SJSA1 (cell line): ENCODE results near the gene HMX2. TPM values are rescaled to one million over a fixed set of nuclear protein-coding genes. Genes with fewer than 3 reads are reported as not detected.
A peak's percentile ranks its signal among the peaks of the same experiment; 100 is the strongest.

Experiments used
- DNase-seq, 2 experiments: peaks; one replicate each; pipeline ENCODE4 v3.0.0-alpha.2; 2015 to 2020; ENCODE audit warnings: low spot score in 2 of 2, low read depth in 1 of 2
- H3K27ac ChIP-seq: fragments of 250-450 bp; sonication (Bioruptor Pico); 2 replicates; pipeline ENCODE4 v1.5.1; 2020; ENCODE audit warnings: mild to moderate bottlenecking, moderate library complexity
- H3K27me3 ChIP-seq: fragments of 250-450 bp; sonication (Bioruptor Pico); replicated peaks from 2 replicates; pipeline ENCODE4 v1.5.1; 2020; ENCODE audit warnings: mild to moderate bottlenecking, moderate library complexity
- H3K36me3 ChIP-seq: fragments of 250-450 bp; sonication (Bioruptor Pico); 2 replicates; pipeline ENCODE4 v1.5.1; 2020; ENCODE audit warnings: mild to moderate bottlenecking
- H3K4me1 ChIP-seq: fragments of 250-450 bp; sonication (Bioruptor Pico); replicated peaks from 2 replicates; pipeline ENCODE4 v1.6.1; 2021; ENCODE audit warnings: mild to moderate bottlenecking
- H3K4me3 ChIP-seq: fragments of 250-450 bp; sonication (Bioruptor Pico); 2 replicates; pipeline ENCODE4 v1.5.1; 2020; ENCODE audit warnings: mild to moderate bottlenecking
- H3K9me3 ChIP-seq: fragments of 250-450 bp; sonication (Bioruptor Pico); replicated peaks from 2 replicates; pipeline ENCODE4 v1.5.1; 2020; ENCODE audit warnings: mild to moderate bottlenecking
- total RNA-seq: library from RNA; depleted of rRNA; stranded (reverse); fragments of >200 nt; shearing (Covaris generic); gene quantifications from 2 replicates; pipeline ENCODE4 v1.2.3, GENCODE V29; 2014

The HMX2 gene
- total RNA-seq, 1 experiment from 2014 or later, result 0.61 TPM

- Histone ChIP-seq H3K36me3 (peaks cover 20% of the 10 kb centered on the region), H3K4me3 (no peak overlapping the region), H3K27me3 (peaks cover 48% of the 10 kb centered on the region), H3K27ac (no peak overlapping the region), H3K9me3 (peaks cover 8% of the 10 kb centered on the region; the same call in 1 of the 2 replicates), H3K4me1 (peaks cover 34% of the 10 kb centered on the region)
- DNase-seq, result no peak
These were observed 3.2 kb downstream of the HMX2 start for GRCh38 chr10:123150986-123151736.

DNA sequence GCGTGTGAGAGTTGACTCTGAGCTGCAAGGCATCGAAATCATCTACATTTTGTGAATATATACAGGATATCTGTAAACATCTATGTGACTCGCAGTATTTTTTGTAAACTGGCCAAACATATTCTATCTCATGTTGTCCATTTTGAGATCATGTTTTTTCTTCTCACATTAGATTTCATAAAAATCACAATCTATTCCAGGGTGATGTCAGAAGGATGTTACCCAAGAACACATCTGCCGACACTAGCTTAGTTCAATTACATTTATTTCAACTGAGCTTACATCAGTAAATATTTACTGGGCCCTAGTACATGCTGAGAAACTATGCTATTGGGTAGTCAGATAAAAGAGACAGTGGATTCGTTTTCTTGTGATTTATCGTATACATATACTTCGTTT, 3.8 kb downstream of the HMX2 start:
- H3K4me3 ChIP-seq, result no peak overlapping the region
- H3K27ac ChIP-seq, result no peak overlapping the region
- peaks cover 8% of the 10 kb centered on the region; the same call in 1 of the 2 replicates for H3K9me3 ChIP-seq
- DNase-seq, result no peak
- H3K27me3 ChIP-seq, result peaks cover 45% of the 10 kb centered on the region
- H3K4me1 ChIP-seq, result peaks cover 38% of the 10 kb centered on the region
- H3K36me3 ChIP-seq, result peaks cover 25% of the 10 kb centered on the region

DNA sequence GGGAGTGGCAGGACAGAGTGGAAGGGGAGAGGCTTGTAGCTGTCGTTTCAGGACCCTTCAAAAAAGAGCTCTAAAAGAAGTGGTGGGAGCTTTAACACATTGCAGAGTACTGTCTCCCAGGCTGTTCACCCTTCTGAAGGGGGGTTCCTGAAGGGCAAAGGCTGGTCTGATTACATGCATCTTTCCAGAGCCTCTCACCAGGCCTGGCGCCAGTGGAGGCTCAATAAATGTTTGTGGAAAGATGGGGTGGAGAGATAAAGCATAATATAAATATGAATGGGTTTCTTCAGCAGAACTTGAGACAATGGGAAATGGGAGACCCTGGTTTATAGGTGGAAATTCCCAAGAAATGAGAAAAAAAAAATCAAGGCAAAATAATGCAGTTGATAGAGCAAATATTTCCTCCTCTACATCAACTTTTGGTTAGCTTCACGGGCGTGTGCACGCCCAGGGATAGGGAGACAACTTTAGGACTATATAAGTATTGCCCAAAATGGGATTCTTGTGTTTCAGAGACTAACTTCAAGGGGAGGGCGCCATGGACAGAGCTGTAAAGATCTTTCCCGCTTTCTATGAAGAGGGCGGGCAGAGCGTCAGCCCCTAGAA, 5.7 kb downstream of the HMX2 start:
- peaks cover 44% of the 10 kb centered on the region for H3K36me3 ChIP-seq
- peaks cover 6% of the 10 kb centered on the region; the same call in 1 of the 2 replicates for H3K9me3 ChIP-seq
- peak overlapping the region; percentile 27; the same call in 1 of the 2 replicates for H3K27ac ChIP-seq
- peaks cover 45% of the 10 kb centered on the region for H3K4me1 ChIP-seq
- no peak for DNase-seq
- no peak overlapping the region for H3K4me3 ChIP-seq
- peaks cover 26% of the 10 kb centered on the region for H3K27me3 ChIP-seq

DNA sequence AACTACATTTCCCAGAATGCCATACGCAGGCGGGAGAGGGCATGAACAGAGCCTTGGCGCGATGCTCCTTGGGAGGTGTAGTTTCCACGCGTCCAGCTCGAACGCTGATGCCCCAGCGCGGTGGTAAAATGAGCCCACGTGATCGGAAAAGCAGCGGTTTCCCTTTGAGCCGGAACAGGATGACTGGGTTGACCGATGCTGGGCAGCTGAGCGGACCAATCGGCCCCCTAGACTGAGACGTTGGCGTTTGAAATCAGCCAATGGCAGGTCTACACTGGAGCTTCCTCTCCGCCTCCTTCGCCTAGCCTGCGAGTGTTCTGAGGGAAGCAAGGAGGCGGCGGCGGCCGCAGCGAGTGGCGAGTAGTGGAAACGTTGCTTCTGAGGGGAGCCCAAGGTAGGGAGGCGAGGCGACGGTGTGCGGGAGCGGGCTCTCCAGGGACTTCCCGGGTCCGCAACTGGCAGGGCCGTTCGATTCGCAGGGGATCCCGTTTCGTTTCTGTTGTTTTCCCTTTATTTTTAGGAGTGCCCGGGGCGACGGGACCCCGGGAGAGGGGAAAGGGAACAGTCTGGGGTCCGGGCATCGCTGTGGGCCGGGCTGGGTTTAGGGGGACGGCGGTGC, 6.3 kb downstream of the HMX2 start, which contains the start of gene BUB3:
TSS of gene BUB3 (plus strand) at position 311 of the 619 bp plus-strand sequence. CDS start 516 bp downstream, outside the sequence.
- DNase-seq, result peak; percentile 97 to 98
- Histone ChIP-seq H3K27me3 (peaks cover 20% of the 10 kb centered on the region), H3K4me3 (peak within 1 kb of the TSS; percentile 92), H3K9me3 (no peaks in the 10 kb centered on the region; the same call in 1 of the 2 replicates), H3K27ac (peak within 1 kb of the TSS; percentile 98), H3K36me3 (peaks cover 50% of the 10 kb centered on the region), H3K4me1 (peaks cover 42% of the 10 kb centered on the region)

DNA sequence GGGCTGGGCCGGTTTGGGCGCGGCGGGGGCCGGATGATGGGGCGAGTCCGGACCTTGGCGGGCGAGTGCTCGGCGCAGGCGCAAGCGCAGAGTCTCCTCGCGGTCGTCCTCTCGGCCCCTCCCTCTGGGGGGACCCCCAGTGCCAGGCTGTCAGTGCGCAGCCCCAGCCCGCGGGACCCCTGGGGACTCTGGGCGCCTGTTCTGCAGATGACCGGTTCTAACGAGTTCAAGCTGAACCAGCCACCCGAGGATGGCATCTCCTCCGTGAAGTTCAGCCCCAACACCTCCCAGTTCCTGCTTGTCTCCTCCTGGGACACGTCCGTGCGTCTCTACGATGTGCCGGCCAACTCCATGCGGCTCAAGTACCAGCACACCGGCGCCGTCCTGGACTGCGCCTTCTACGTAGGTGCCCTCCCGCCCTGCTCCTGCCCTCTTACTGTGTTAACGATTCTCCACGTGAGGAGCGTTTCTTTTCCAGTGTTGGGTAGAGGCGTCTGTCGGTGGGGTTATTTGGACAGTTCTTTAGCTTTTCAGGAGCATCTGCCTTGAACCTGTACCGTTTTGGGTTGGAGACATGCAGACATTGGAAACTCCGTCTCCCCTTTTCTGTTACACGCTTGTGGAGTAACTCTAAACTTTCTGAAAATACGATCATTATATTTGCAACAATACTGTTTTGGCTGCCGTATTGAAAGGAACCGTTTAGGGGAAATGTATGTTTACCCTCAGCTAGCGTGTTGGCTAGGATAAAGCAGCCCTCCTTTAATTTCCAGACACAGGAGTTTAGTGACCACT, 7.0 kb downstream of the HMX2 start:
- Histone ChIP-seq H3K4me3 (peak overlapping the region; percentile 92), H3K27me3 (peaks cover 13% of the 10 kb centered on the region), H3K4me1 (peaks cover 35% of the 10 kb centered on the region), H3K36me3 (peaks cover 57% of the 10 kb centered on the region), H3K27ac (peak overlapping the region; percentile 98), H3K9me3 (no peaks in the 10 kb centered on the region; the same call in 1 of the 2 replicates)
- DNase-seq, result peak; percentile 67 to 72

DNA sequence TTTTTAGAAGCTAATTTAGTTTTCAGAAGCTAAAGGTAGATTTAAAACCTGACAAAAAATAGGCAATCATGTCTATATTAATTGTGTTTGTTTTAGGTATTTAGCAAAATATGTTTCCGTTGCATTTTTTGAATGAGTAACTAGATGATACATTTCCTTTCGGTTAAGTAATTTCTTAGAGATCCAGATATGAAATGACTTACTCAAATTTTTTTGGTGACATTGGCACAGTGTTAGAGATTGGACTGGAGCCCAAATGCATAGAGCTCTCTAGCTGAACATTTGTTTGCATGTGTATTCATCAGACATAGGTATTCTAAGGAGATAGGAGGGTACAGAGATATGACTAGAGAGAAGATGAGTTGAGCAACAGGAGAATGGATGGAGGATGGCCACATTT, 8.1 kb downstream of the HMX2 start:
- peaks cover 2% of the 10 kb centered on the region; the same call in 1 of the 2 replicates for H3K27me3 ChIP-seq
- no peak overlapping the region for H3K27ac ChIP-seq
- no peaks in the 10 kb centered on the region; the same call in 1 of the 2 replicates for H3K9me3 ChIP-seq
- no peak overlapping the region; the same call in 1 of the 2 replicates for H3K4me3 ChIP-seq
- peaks cover 69% of the 10 kb centered on the region for H3K36me3 ChIP-seq
- no peak for DNase-seq
- peaks cover 35% of the 10 kb centered on the region for H3K4me1 ChIP-seq

DNA sequence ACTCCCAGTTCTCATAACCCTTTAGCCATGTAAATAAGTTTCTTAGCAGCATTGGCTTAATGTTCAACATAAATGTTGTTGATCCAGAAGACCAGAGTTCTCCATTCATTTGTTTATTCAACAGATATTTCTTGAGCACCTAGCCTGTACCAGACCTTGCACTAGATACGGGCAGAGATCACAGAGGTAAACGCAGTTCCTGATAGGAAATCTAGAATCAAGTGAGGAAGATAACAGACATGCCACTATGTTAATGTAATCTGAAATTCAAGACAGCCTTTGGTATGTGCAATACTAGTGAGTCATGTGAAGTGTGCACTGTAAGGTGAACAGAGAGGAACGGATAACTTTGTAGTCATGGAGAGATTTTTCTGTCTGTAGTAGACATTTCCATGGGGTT, 9.3 kb downstream of the HMX2 start:
- Histone ChIP-seq H3K4me1 (peaks cover 35% of the 10 kb centered on the region), H3K4me3 (no peak overlapping the region), H3K36me3 (peaks cover 80% of the 10 kb centered on the region), H3K27ac (peak overlapping the region; percentile 24; the same call in 1 of the 2 replicates), H3K27me3 (no peaks in the 10 kb centered on the region), H3K9me3 (no peaks in the 10 kb centered on the region; the same call in 1 of the 2 replicates)
- DNase-seq, result no peak

- Histone ChIP-seq H3K27me3 (no peaks in the 10 kb centered on the region), H3K27ac (no peak overlapping the region), H3K4me3 (no peak overlapping the region), H3K9me3 (no peaks in the 10 kb centered on the region; the same call in 1 of the 2 replicates), H3K4me1 (peaks cover 33% of the 10 kb centered on the region), H3K36me3 (peaks cover 95% of the 10 kb centered on the region)
- DNase-seq, result no peak
These were observed 10.7 kb downstream of the HMX2 start for GRCh38 chr10:123158682-123159081.

DNA sequence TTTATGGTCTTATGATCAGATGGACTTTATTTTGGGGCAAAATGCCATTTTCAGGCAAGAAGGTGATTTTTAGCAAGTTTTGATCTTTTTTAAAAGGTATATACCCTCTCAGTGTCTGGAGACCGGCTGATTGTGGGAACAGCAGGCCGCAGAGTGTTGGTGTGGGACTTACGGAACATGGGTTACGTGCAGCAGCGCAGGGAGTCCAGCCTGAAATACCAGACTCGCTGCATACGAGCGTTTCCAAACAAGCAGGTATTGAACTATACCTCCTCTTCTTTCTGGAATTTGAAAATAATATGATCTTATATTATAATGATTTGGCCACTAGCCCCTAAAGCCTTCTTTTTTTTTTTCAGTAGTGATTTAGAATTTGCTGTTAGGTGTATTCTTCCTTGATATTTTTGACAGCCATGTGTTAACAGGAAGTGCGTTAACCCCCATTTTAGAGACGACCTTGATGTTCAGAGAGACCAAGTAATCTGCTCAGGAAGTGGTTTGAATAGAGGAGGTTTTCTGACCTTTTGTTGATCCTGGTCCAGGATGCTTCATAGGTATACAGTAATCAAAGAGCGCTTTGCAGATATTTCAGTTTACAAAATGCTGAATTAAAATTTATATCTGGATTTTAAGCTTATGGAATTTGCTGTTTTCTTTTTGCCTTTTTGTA, 12.5 kb downstream of the HMX2 start:
- peaks cover 29% of the 10 kb centered on the region for H3K4me1 ChIP-seq
- DNase-seq, result no peak
- H3K36me3 ChIP-seq, result peaks cover 100% of the 10 kb centered on the region
- H3K27me3 ChIP-seq, result no peaks in the 10 kb centered on the region
- H3K4me3 ChIP-seq, result no peak overlapping the region
- no peak overlapping the region for H3K27ac ChIP-seq
- H3K9me3 ChIP-seq, result no peaks in the 10 kb centered on the region

DNA sequence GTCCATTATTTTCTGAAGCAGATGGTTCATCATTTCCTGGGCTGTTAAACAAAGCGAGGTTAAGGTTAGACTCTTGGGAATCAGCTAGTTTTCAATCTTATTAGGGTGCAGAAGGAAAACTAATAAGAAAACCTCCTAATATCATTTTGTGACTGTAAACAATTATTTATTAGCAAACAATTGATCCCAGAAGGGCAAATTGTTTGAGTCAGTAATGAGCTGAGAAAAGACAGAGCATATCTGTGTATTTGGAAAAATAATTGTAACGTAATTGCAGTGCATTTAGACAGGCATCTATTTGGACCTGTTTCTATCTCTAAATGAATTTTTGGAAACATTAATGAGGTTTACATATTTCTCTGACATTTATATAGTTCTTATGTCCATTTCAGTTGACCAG, 16.4 kb downstream of the HMX2 start:
- Histone ChIP-seq H3K36me3 (peaks cover 97% of the 10 kb centered on the region), H3K4me3 (no peak overlapping the region), H3K4me1 (no peaks in the 10 kb centered on the region), H3K27ac (no peak overlapping the region), H3K9me3 (no peaks in the 10 kb centered on the region), H3K27me3 (no peaks in the 10 kb centered on the region)
- no peak for DNase-seq

GRCh38 chr10:123165445-123166072, 17.6 kb downstream of the HMX2 start:
- H3K4me3 ChIP-seq, result no peak overlapping the region
- no peak for DNase-seq
- H3K9me3 ChIP-seq, result no peaks in the 10 kb centered on the region
- H3K36me3 ChIP-seq, result peaks cover 95% of the 10 kb centered on the region
- no peaks in the 10 kb centered on the region for H3K4me1 ChIP-seq
- no peaks in the 10 kb centered on the region for H3K27me3 ChIP-seq
- no peak overlapping the region for H3K27ac ChIP-seq

- Histone ChIP-seq H3K9me3 (no peaks in the 10 kb centered on the region), H3K36me3 (peaks cover 88% of the 10 kb centered on the region), H3K27ac (no peak overlapping the region), H3K4me1 (no peaks in the 10 kb centered on the region), H3K4me3 (no peak overlapping the region), H3K27me3 (no peaks in the 10 kb centered on the region)
- DNase-seq, result no peak
These were observed 18.7 kb downstream of the HMX2 start for GRCh38 chr10:123166618-123167017.
